ENCODE results near the gene CELF2.

DNA sequence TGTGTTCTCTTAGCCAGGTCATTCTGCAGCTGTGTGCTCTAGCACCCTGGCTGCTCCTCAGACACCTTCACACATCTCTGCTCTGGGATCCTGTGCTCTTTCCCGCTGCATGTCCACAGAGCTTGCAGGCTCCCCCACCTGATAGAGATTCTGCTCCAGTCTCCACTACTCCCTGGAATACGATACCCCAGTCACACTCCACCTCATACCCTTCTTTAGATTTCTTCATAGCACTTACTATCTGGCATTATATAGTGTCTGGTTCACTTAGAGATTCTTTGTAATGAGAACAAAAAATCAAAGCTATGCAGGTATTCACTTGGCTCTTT lies 88.0 kb downstream of the CELF2 start:
- TF ChIP-seq EZH2 (IDR thresholded peaks at IDR 0.05; ENCODE audit: insufficient read depth, poor library complexity, severe bottlenecking) (no peak), EZH2phosphoT487 (IDR thresholded peaks at IDR 0.05; ENCODE audit: insufficient read depth, low read depth) (no peak)

Data from GM23248 (cell line).